Astrocyte (in vitro differentiated cells and primary cell): ENCODE measurements around the gene RBPJ. TPM values are rescaled to one million over a fixed set of nuclear protein-coding genes. Genes with fewer than 3 reads are reported as not detected.
A peak's percentile ranks its signal among the peaks of the same experiment; 100 is the strongest.

ENCODE experiments used
- DNase-seq: peaks from one replicate; pipeline ENCODE4 v3.0.0-alpha.2; 2010; ENCODE audit warnings: low read depth
- FAIRE-seq: peaks from 2 replicates; lab custom pipeline; 2011; peaks lifted over from hg19 to GRCh38; lab: Jason Lieb, UNC
- H2AFZ ChIP-seq: 2 replicates; pipeline ENCODE4 v1.6.0; 2012; ENCODE audit warnings: low read depth, low read length, inconsistent platforms
- H3K27ac ChIP-seq: 2 replicates; pipeline ENCODE4 v1.5.1; 2011; ENCODE audit warnings: low read depth, low read length, inconsistent platforms
- H3K27me3 ChIP-seq: 2 replicates; pipeline ENCODE4 v1.6.0; 2011; ENCODE audit warnings: low read length, inconsistent platforms; ENCODE audit not compliant: insufficient read depth
- H3K36me3 ChIP-seq: 2 replicates; pipeline ENCODE4 v1.5.1; 2011; ENCODE audit warnings: low read length, inconsistent platforms; ENCODE audit not compliant: insufficient read depth
- H3K4me1 ChIP-seq: 2 replicates; pipeline ENCODE4 v1.5.1; 2011; ENCODE audit warnings: low read length, inconsistent platforms; ENCODE audit not compliant: insufficient read depth
- H3K4me2 ChIP-seq: 2 replicates; pipeline ENCODE4 v1.6.0; 2012; ENCODE audit warnings: low read length, inconsistent platforms
- H3K4me3 ChIP-seq: 2 replicates; pipeline ENCODE4 v1.5.1; 2011; ENCODE audit warnings: low read depth, mild to moderate bottlenecking, low read length, inconsistent platforms; ENCODE audit not compliant: insufficient read depth
- H3K79me2 ChIP-seq: 2 replicates; pipeline ENCODE4 v1.6.0; 2012; ENCODE audit warnings: mild to moderate bottlenecking, low read length, inconsistent platforms; ENCODE audit not compliant: insufficient read depth
- H3K9ac ChIP-seq: 2 replicates; pipeline ENCODE4 v1.6.0; 2012; ENCODE audit warnings: mild to moderate bottlenecking, low read length, inconsistent platforms
- H3K9me3 ChIP-seq: 2 replicates; pipeline ENCODE4 v1.5.1; 2012; ENCODE audit warnings: low read depth, mild to moderate bottlenecking, low read length, inconsistent platforms; ENCODE audit not compliant: insufficient read depth
- H4K20me1 ChIP-seq: 2 replicates; pipeline ENCODE4 v1.6.0; 2012; ENCODE audit warnings: low read length, inconsistent platforms; ENCODE audit not compliant: insufficient read depth
- H3K27ac Mint-ChIP-seq: one replicate; pipeline ENCODE4 v1.8.0; 2021; ENCODE audit warnings: mild to moderate bottlenecking, mixed read lengths; ENCODE audit not compliant: unreplicated experiment
- H3K27me3 Mint-ChIP-seq: one replicate; pipeline ENCODE4 v1.8.0; 2021; ENCODE audit warnings: low read depth, mixed read lengths; ENCODE audit not compliant: unreplicated experiment
- H3K36me3 Mint-ChIP-seq: one replicate; pipeline ENCODE4 v1.8.0; 2021; ENCODE audit warnings: low read depth, mixed read lengths; ENCODE audit not compliant: unreplicated experiment
- H3K4me1 Mint-ChIP-seq: one replicate; pipeline ENCODE4 v1.8.0; 2021; ENCODE audit warnings: low read depth, mixed read lengths; ENCODE audit not compliant: unreplicated experiment
- H3K4me3 Mint-ChIP-seq: one replicate; pipeline ENCODE4 v1.8.0; 2021; ENCODE audit warnings: mild to moderate bottlenecking, moderate library complexity, mixed read lengths; ENCODE audit not compliant: unreplicated experiment
- H3K9me3 Mint-ChIP-seq: one replicate; pipeline ENCODE4 v1.8.0; 2021; ENCODE audit warnings: mild to moderate bottlenecking, mixed read lengths; ENCODE audit not compliant: unreplicated experiment
- CTCF ChIP-seq: IDR thresholded peaks from 2 replicates; pipeline ENCODE4 v1.5.1; 2011; ENCODE audit warnings: low read depth, mild to moderate bottlenecking, inconsistent platforms, low read length, moderate library complexity; ENCODE audit not compliant: insufficient read depth
- EZH2 ChIP-seq: IDR thresholded peaks from 2 replicates; pipeline ENCODE4 v1.6.1; 2012; ENCODE audit warnings: mild to moderate bottlenecking, low read length, inconsistent platforms; ENCODE audit not compliant: insufficient read depth
- total RNA-seq: library from RNA; stranded (reverse); gene quantifications from 2 replicates; pipeline ENCODE4 v1.2.1, GENCODE V29; 2021

The RBPJ gene
- total RNA-seq, 1 donor from 2014 or later: 96.3 TPM

GRCh38 chr4:26410385-26411293 lies 89.8 kb downstream of the RBPJ start:
- no peak overlapping the region for H3K4me3 ChIP-seq
- Mint-ChIP-seq H3K4me3 (no peak overlapping the region), H3K9me3 (peaks cover 7% of the 10 kb centered on the region), H3K36me3 (peaks cover 21% of the 10 kb centered on the region), H3K4me1 (peaks cover 21% of the 10 kb centered on the region), H3K27ac (no peak overlapping the region), H3K27me3 (no peaks in the 10 kb centered on the region)
- H3K27ac ChIP-seq: no peak overlapping the region
- peaks cover 12% of the 10 kb centered on the region for H4K20me1 ChIP-seq
- H2AFZ ChIP-seq: no peak overlapping the region
- no peaks in the 10 kb centered on the region for H3K27me3 ChIP-seq
- H3K4me2 ChIP-seq: no peak overlapping the region
- DNase-seq (no peak), FAIRE-seq (peak; percentile 86)
- H3K36me3 ChIP-seq: peaks cover 26% of the 10 kb centered on the region
- TF ChIP-seq EZH2 (no peak), CTCF (peak; percentile 68)
- H3K79me2 ChIP-seq: peaks cover 12% of the 10 kb centered on the region
- H3K9ac ChIP-seq: no peak overlapping the region
- peaks cover 7% of the 10 kb centered on the region for H3K9me3 ChIP-seq
- H3K4me1 ChIP-seq: no peaks in the 10 kb centered on the region

- no peaks in the 10 kb centered on the region for H3K9me3 ChIP-seq
- no peak for DNase-seq
- H3K4me2 ChIP-seq: no peak overlapping the region
- no peaks in the 10 kb centered on the region for H3K27me3 Mint-ChIP-seq
- peaks cover 13% of the 10 kb centered on the region for H3K4me1 Mint-ChIP-seq
- H3K79me2 ChIP-seq: peaks cover 12% of the 10 kb centered on the region
- TF ChIP-seq CTCF: no peak
- TF ChIP-seq EZH2: no peak
- no peaks in the 10 kb centered on the region for H3K9me3 Mint-ChIP-seq
- H3K4me1 ChIP-seq: no peaks in the 10 kb centered on the region
- peaks cover 12% of the 10 kb centered on the region for H4K20me1 ChIP-seq
- no peak overlapping the region for H2AFZ ChIP-seq
- no peak overlapping the region for H3K4me3 Mint-ChIP-seq
- H3K9ac ChIP-seq: no peak overlapping the region
- H3K4me3 ChIP-seq: no peak overlapping the region
- no peak overlapping the region for H3K27ac ChIP-seq
- no peak for FAIRE-seq
- H3K27me3 ChIP-seq: no peaks in the 10 kb centered on the region
- H3K27ac Mint-ChIP-seq: no peak overlapping the region
- peaks cover 3% of the 10 kb centered on the region for H3K36me3 Mint-ChIP-seq
- peaks cover 15% of the 10 kb centered on the region for H3K36me3 ChIP-seq
Measured at GRCh38 chr4:26412381-26413372, 91.9 kb downstream of the RBPJ start.
